HEK293 (cell line): Measurements from ENCODE around the gene GSG1L2.

Source experiments
- CTCF ChIA-PET: fragments of 350-600 bp; formaldehyde crosslinking; extraction: SDS; loops from one replicate; lab custom pipeline; 2021; ENCODE audit warnings: antibody characterized with exemption; lab: Yijun Ruan, JAX
- POLR2A ChIA-PET: fragments of 300-600 bp; formaldehyde crosslinking; extraction: SDS; loops from one replicate; lab custom pipeline; 2020; ENCODE audit warnings: antibody characterized with exemption, inconsistent platforms; lab: Yijun Ruan, JAX
- H3K27ac ChIP-seq: fragments of 200-500 bp; sonication (Bioruptor generic); 2 replicates; pipeline ENCODE4 v1.5.1; 2014; ENCODE audit warnings: low read depth, low read length, control low read depth, inconsistent platforms; ENCODE audit errors: extremely low read depth
- H3K36me3 ChIP-seq, 2 experiments: fragments of 200-500 bp in 1 of 2; sonication (Bioruptor generic) in 1 of 2; 1 replicate in 1 of 2; 2 replicates in 1 of 2; pipeline ENCODE4 v1.5.1; 2014 to 2017; ENCODE audit warnings: inconsistent platforms in 2 of 2, low read length in 2 of 2; ENCODE audit not compliant: control insufficient read depth in 2 of 2, insufficient read depth in 1 of 2
- H3K4me1 ChIP-seq: fragments of 200-500 bp; sonication (Bioruptor generic); 2 replicates; pipeline ENCODE4 v1.5.1; 2014; ENCODE audit warnings: mild to moderate bottlenecking, low read length, inconsistent platforms; ENCODE audit not compliant: control insufficient read depth, insufficient read depth
- H3K4me3 ChIP-seq: 2 replicates; pipeline ENCODE4 v1.5.1; 2011; ENCODE audit warnings: low read depth, mild to moderate bottlenecking, control low read depth, low read length, moderate library complexity
- H3K9me3 ChIP-seq: fragments of 200-500 bp; sonication (Bioruptor generic); 2 replicates; pipeline ENCODE4 v1.5.1; 2014; ENCODE audit warnings: low read depth, low read length, inconsistent platforms; ENCODE audit not compliant: control insufficient read depth, insufficient read depth
- GLIS1 ChIP-seq: fragments of 450-650 bp; formaldehyde crosslinking; IDR thresholded peaks from 2 replicates; pipeline ENCODE4 v1.5.1; 2016; ENCODE audit warnings: missing biosample characterization, missing genetic modification characterization
- HIC1 ChIP-seq: fragments of 450-650 bp; formaldehyde crosslinking; IDR thresholded peaks from 2 replicates; pipeline ENCODE4 v1.5.1; 2016; ENCODE audit warnings: missing biosample characterization, missing genetic modification characterization
- WT1 ChIP-seq: fragments of 450-650 bp; formaldehyde crosslinking; IDR thresholded peaks from 2 replicates; pipeline ENCODE4 v1.5.1; 2016; ENCODE audit warnings: missing biosample characterization, missing genetic modification characterization
- ZBTB11 ChIP-seq: fragments of 450-650 bp; formaldehyde crosslinking; conservative IDR thresholded peaks from 2 replicates; pipeline ENCODE4 v1.5.1; 2016; ENCODE audit warnings: low read depth, missing biosample characterization, missing genetic modification characterization
- ZFHX2 ChIP-seq: fragments of 450-650 bp; formaldehyde crosslinking; conservative IDR thresholded peaks from 2 replicates; pipeline ENCODE4 v1.5.1; 2016; ENCODE audit warnings: missing biosample characterization, missing genetic modification characterization
- ZFP69B ChIP-seq: fragments of 450-650 bp; formaldehyde crosslinking; IDR thresholded peaks from 2 replicates; pipeline ENCODE4 v1.5.1; 2016; ENCODE audit warnings: missing biosample characterization, missing genetic modification characterization
- ZNF155 ChIP-seq: fragments of 450-650 bp; formaldehyde crosslinking; IDR thresholded peaks from 2 replicates; pipeline ENCODE4 v1.5.1; 2016; ENCODE audit warnings: missing biosample characterization, missing genetic modification characterization
- ZNF24 ChIP-seq: fragments of 450-650 bp; formaldehyde crosslinking; IDR thresholded peaks from 2 replicates; pipeline ENCODE4 v1.5.1; 2016; ENCODE audit warnings: missing biosample characterization, missing genetic modification characterization
- ZNF280D ChIP-seq: fragments of 450-650 bp; formaldehyde crosslinking; IDR thresholded peaks from 2 replicates; pipeline ENCODE4 v1.5.1; 2016; ENCODE audit warnings: missing biosample characterization, missing genetic modification characterization
- ZNF529 ChIP-seq: fragments of 450-650 bp; formaldehyde crosslinking; IDR thresholded peaks from 2 replicates; pipeline ENCODE4 v1.5.1; 2017; ENCODE audit warnings: missing genetic modification characterization, missing biosample characterization; ENCODE audit not compliant: insufficient replicate concordance
- ZNF561 ChIP-seq: fragments of 450-650 bp; IDR thresholded peaks from 2 replicates; pipeline ENCODE4 v1.5.1; 2018; ENCODE audit warnings: missing biosample characterization, missing genetic modification characterization, borderline replicate concordance
- ZNF621 ChIP-seq: fragments of 450-650 bp; formaldehyde crosslinking; IDR thresholded peaks from 2 replicates; pipeline ENCODE4 v1.5.1; 2017; ENCODE audit warnings: missing biosample characterization, missing genetic modification characterization
- ZNF791 ChIP-seq: fragments of 450-650 bp; formaldehyde crosslinking; IDR thresholded peaks from 2 replicates; pipeline ENCODE4 v1.5.1; 2016; ENCODE audit warnings: missing biosample characterization, missing genetic modification characterization
- ZSCAN30 ChIP-seq: fragments of 450-650 bp; IDR thresholded peaks from 2 replicates; pipeline ENCODE4 v1.5.1; 2018; ENCODE audit warnings: missing biosample characterization, mild to moderate bottlenecking, missing genetic modification characterization, moderate library complexity

GSG1L2 gene

GRCh38 chr17:9767432-9767991, 54.4 kb downstream of the GSG1L2 start (continued):
- no peak for TF ChIP-seq ZBTB11

GRCh38 chr17:9766970-9767369, 54.9 kb downstream of the GSG1L2 start:
- no peaks in the 10 kb centered on the region for H3K4me1 ChIP-seq
- no peaks in the 10 kb centered on the region for H3K9me3 ChIP-seq
- TF ChIP-seq ZNF280D (tag by site-specific recombination) (no peak), ZSCAN30 (tag by site-specific recombination) (no peak), ZNF529 (tag by site-specific recombination) (no peak), ZNF791 (tag by site-specific recombination) (no peak), GLIS1 (tag by site-specific recombination) (no peak)
- TF ChIP-seq, all 188 proteins: peak for 0
- POLR2A ChIA-PET = no interaction called here
- Histone ChIP-seq H3K36me3 (no peaks in the 10 kb centered on the region), H3K27ac (no peak overlapping the region), H3K4me3 (no peak overlapping the region)
- CTCF ChIA-PET = interaction anchor here (0.6 to 3.2 kb wide), 7 partner anchors 10 to 189 kb away, joined by 3 to 22 read pairs (median 3); no protein-coding TSS in a partner anchor

- Histone ChIP-seq H3K9me3 (no peaks in the 10 kb centered on the region), H3K4me1 (no peaks in the 10 kb centered on the region), H3K27ac (no peak overlapping the region), H3K4me3 (no peak overlapping the region), H3K36me3 (no peaks in the 10 kb centered on the region)
- ChIA-PET CTCF (interaction anchor here (0.6 to 1.7 kb wide), 3 partner anchors 21 to 481 kb away, joined by 5 to 11 read pairs (median 7); no protein-coding TSS in a partner anchor), POLR2A (no interaction called here)
- no peak for TF ChIP-seq HIC1
- TF ChIP-seq ZFHX2 (tag by site-specific recombination) = no peak
- no peak for TF ChIP-seq ZNF155 (tag by site-specific recombination)
- no peak for TF ChIP-seq WT1
- no peak for TF ChIP-seq ZNF561 (tag by site-specific recombination)
- TF ChIP-seq ZNF24 (tag by site-specific recombination) = no peak
- TF ChIP-seq ZNF621 (tag by site-specific recombination) = no peak
- no peak for TF ChIP-seq ZFP69B (tag by site-specific recombination)
Measured at GRCh38 chr17:9765322-9765721, 56.6 kb downstream of the GSG1L2 start.
